Measurements from ENCODE around the gene TKTL1.

The TKTL1 gene

DNA sequence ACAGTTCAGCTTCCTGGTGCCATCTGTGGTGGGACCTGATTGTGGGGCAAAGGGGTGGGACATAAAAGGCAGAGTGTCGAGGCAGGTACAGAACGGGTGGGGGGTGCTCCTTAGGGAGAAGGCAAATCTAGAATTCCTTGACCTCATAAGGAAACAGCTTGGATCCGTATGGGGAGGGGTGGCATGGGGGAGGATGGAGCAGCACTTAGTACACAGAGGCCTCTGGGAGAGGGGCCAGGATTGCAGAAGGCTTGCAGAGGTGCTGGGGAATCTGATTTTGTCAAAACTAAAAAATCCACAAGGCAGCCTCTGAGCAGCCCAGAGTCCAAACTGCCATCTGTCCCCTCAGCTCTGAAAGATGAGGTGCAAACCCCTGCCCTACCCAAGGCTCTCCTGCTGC lies 81.2 kb downstream of the TKTL1 start:
- TF ChIP-seq, protein P1, sequence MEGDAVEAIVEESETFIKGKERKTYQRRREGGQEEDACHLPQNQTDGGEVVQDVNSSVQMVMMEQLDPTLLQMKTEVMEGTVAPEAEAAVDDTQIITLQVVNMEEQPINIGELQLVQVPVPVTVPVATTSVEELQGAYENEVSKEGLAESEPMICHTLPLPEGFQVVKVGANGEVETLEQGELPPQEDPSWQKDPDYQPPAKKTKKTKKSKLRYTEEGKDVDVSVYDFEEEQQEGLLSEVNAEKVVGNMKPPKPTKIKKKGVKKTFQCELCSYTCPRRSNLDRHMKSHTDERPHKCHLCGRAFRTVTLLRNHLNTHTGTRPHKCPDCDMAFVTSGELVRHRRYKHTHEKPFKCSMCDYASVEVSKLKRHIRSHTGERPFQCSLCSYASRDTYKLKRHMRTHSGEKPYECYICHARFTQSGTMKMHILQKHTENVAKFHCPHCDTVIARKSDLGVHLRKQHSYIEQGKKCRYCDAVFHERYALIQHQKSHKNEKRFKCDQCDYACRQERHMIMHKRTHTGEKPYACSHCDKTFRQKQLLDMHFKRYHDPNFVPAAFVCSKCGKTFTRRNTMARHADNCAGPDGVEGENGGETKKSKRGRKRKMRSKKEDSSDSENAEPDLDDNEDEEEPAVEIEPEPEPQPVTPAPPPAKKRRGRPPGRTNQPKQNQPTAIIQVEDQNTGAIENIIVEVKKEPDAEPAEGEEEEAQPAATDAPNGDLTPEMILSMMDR (conservative IDR thresholded peaks at IDR 0.05; ENCODE audit: low read depth, low read length) = no peak
- Histone ChIP-seq H3K4me3 (IDR thresholded peaks at IDR 0.05; ENCODE audit: insufficient read depth, low read depth, low read length) (no peak overlapping the region), H3K27me3 (ENCODE audit: insufficient read depth, low read depth) (no peaks in the 10 kb centered on the region), H3K9ac (no peak overlapping the region), H4K20me1 (ENCODE audit: insufficient read depth) (no peaks in the 10 kb centered on the region), H3K79me2 (ENCODE audit: insufficient read depth, low read depth) (peaks cover 7% of the 10 kb centered on the region; the same call in 1 of the 2 replicates), H3K36me3 (ENCODE audit: insufficient read depth) (no peaks in the 10 kb centered on the region), H3K4me1 (ENCODE audit: low read depth, poor library complexity, severe bottlenecking) (peaks cover 35% of the 10 kb centered on the region), H2AFZ (ENCODE audit: low read depth) (no peak overlapping the region), H3K27ac (no peak overlapping the region), H3K4me2 (no peak overlapping the region)

DNA sequence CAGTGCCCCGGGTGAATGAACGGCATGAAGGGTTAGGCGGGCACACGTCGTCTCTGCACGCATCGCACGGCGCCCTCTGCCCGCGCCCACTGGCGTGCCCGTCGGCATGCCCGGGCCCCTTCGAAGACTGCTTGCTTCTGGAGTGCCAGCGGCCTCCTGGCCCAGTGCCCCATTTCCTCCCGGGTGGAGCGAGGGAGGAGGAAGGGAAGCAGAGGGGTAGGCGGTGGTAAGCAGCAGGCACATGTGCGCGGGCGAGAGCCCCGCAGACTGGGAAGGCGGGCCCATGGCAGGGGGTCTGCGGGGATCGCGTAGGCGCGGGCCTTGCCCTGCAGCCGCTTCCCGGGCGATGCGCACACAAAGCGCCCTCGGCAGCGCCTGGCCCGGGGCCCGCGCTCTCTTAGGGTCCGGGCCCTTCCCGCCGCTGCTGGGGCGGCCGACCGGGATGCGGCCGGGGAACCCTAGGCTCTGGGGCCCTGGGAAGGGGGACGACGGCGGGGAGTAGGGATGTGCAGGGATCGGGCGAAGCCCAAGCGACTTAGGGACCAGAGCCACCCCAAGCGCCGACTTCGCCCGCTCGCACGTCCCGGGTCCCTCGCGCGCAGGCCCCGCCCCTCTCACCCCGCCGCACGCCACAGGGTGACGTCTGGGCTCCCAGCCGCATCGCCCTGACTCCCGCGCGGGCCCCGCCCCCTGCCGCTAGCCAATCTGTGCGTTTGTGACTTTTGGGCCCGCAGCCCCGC lies 82.6 kb downstream of the TKTL1 start:
- H3K36me3 ChIP-seq (ENCODE audit: insufficient read depth) = no peaks in the 10 kb centered on the region
- no peaks in the 10 kb centered on the region for H3K27me3 ChIP-seq (ENCODE audit: insufficient read depth, low read depth)
- H3K79me2 ChIP-seq (ENCODE audit: insufficient read depth, low read depth) = peaks cover 7% of the 10 kb centered on the region; the same call in 1 of the 2 replicates
- peak overlapping the region; percentile 61 for H3K9ac ChIP-seq
- H3K4me1 ChIP-seq (ENCODE audit: low read depth, poor library complexity, severe bottlenecking) = peaks cover 21% of the 10 kb centered on the region
- TF ChIP-seq, protein P1 (conservative IDR thresholded peaks at IDR 0.05; ENCODE audit: low read depth, low read length) = no peak
- no peak overlapping the region for H3K4me3 ChIP-seq (IDR thresholded peaks at IDR 0.05; ENCODE audit: insufficient read depth, low read depth, low read length)
- H3K27ac ChIP-seq = peak overlapping the region; percentile 85
- peak overlapping the region; percentile 42 for H3K4me2 ChIP-seq
- H4K20me1 ChIP-seq (ENCODE audit: insufficient read depth) = no peaks in the 10 kb centered on the region
- peak overlapping the region; percentile 54 for H2AFZ ChIP-seq (ENCODE audit: low read depth)

DNA sequence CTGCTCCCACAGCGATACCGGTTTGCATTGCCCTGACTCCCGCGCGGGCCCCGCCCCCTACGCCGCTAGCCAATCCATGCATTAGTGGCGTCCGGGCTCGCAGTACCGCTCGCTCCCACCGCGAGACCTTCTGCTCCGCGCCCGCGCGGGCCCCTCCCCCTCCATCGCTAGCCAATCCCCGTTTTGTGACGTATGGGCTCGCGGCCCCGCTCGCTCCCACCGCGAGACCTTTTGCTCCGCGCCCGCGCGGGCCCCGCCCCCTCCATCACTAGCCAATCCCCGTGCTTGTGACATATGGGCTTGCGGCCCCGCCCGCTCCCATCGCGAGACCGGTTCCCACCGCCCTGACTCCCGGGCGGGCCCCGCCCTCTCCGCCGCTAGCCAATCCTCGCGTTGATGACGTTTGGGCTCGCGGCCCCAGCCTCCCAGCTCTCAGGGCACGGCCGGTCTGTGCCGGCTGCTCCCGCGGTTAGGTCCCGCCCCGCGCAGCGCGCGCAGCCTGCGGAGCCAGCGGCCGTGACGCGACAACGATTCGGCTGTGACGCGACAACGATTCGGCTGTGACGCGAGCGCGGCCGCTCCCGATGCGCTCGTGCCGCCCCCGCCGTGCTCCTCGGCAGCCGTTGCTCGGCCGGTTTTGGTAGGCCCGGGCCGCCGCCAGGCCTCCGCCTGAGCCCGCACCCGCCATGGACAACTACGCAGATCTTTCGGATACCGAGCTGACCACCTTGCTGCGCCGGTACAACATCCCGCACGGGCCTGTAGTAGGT lies 83.4 kb downstream of the TKTL1 start, which contains the start of gene EMD:
TSS of gene EMD (plus strand) at position 497 of the 770 bp plus-strand sequence. CDS start at position 687, 190 bp downstream.
- Histone ChIP-seq H3K36me3 (ENCODE audit: insufficient read depth) (no peaks in the 10 kb centered on the region), H2AFZ (ENCODE audit: low read depth) (peak within 1 kb of the TSS; percentile 54), H3K4me3 (IDR thresholded peaks at IDR 0.05; ENCODE audit: insufficient read depth, low read depth, low read length) (no peak within 1 kb of the TSS), H3K27me3 (ENCODE audit: insufficient read depth, low read depth) (no peaks in the 10 kb centered on the region), H3K27ac (peak within 1 kb of the TSS; percentile 85), H3K4me2 (peak within 1 kb of the TSS; percentile 42), H3K79me2 (ENCODE audit: insufficient read depth, low read depth) (peaks cover 7% of the 10 kb centered on the region; the same call in 1 of the 2 replicates), H3K4me1 (ENCODE audit: low read depth, poor library complexity, severe bottlenecking) (peaks cover 14% of the 10 kb centered on the region), H3K9ac (peak within 1 kb of the TSS; percentile 94), H4K20me1 (ENCODE audit: insufficient read depth) (no peaks in the 10 kb centered on the region)
- TF ChIP-seq, protein P1 (conservative IDR thresholded peaks at IDR 0.05; ENCODE audit: low read depth, low read length) = no peak

DNA sequence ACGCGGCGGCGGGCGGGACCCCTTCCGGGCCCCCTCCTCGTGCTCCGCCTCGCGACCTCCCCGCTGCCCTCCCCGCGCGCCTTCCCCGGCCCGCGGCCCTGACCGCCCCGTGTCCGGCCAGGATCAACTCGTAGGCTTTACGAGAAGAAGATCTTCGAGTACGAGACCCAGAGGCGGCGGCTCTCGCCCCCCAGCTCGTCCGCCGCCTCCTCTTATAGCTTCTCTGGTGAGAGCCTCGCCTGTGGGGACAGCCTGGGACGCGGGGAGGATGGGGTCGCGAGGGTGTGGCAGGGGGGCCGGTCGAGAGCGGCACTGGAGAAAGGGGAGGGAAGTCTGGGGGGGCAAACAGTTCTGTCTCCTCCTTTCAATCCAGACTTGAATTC lies 84.0 kb downstream of the TKTL1 start:
- Histone ChIP-seq H3K4me3 (IDR thresholded peaks at IDR 0.05; ENCODE audit: insufficient read depth, low read depth, low read length) (no peak overlapping the region), H3K4me1 (ENCODE audit: low read depth, poor library complexity, severe bottlenecking) (peaks cover 13% of the 10 kb centered on the region), H3K27ac (peak overlapping the region; percentile 82), H4K20me1 (ENCODE audit: insufficient read depth) (no peaks in the 10 kb centered on the region), H2AFZ (ENCODE audit: low read depth) (peak overlapping the region; percentile 38), H3K4me2 (peak overlapping the region; percentile 31), H3K27me3 (ENCODE audit: insufficient read depth, low read depth) (no peaks in the 10 kb centered on the region), H3K9ac (peak overlapping the region; percentile 94), H3K79me2 (ENCODE audit: insufficient read depth, low read depth) (peaks cover 7% of the 10 kb centered on the region; the same call in 1 of the 2 replicates), H3K36me3 (ENCODE audit: insufficient read depth) (no peaks in the 10 kb centered on the region)
- TF ChIP-seq, protein P1 (conservative IDR thresholded peaks at IDR 0.05; ENCODE audit: low read depth, low read length) = no peak
